Activated CD8-positive, alpha-beta memory T cell treated with anti-CD3 and anti-CD28 coated beads, Interleukin-2, amount 50 U/mL, for 24 hours (primary cell): ENCODE results near the gene STX16.

Source experiments
- DNase-seq: peaks from one replicate; pipeline ENCODE4 v3.0.0-alpha.2; 2020; ENCODE audit errors: extremely low read depth

Gene STX16

DNA sequence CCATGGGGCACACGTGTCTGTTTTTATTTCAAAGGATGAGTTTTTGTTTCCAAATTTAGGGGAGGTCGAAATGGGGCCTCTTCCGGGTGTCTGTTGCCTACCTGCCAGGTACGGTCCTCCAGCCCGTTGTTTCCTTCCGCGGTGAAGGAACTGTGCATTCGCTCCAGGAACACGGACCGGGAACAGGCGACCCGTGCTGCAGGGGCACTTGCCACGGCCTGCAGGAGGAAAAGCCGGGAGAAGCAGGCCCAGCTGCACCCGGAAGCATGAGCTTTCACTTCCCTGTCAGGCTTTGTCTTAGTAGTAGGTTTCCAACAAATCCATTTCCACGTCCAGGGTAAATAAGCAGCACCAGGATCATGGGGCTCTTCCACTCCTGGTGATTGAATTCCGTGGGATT, 24.6 kb downstream of the STX16 start:
- DNase-seq = no peak

DNA sequence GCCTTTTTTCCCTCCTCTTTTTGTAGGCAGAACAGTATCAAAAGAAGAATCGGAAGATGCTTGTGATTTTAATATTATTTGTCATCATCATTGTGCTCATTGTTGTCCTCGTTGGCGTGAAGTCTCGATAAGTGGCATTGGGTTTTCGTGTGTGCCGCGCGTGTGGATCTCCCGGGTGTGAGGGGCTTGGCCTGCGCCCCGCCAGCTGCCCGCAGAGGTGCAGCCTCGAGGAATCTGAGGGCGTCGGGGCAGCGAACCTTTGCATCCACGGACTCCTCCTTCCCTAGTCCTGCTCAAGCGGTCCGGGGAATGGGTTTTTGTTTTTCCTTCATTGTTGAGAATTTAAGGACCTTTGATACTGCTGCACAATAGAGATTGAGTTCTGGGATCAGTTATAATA, 25.1 kb downstream of the STX16 start:
- DNase-seq = no peak

DNA sequence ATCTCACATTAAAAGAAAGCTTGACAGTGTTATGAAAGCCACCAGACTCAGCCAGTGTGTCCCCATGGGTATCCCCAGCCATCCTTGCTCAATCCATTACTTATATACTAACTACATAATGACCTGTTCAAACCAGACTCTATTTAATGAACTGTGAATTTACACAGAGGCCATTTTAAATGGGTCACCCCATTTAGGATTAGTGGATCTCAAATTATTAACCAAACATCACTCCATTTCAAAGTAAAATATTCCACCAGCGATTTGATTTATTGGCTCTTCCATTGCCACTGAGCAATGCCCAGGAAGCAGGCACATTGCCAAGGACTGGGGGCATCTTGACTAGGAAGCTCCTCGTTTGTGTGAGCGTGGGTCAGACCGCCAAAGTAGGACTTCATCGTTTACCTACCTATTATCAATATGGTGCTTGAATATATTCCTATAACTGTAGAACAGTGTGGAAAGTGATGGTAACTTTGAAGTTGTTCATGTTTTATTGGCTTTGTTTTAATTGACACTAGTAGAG, 26.1 kb downstream of the STX16 start:
- no peak for DNase-seq

DNA sequence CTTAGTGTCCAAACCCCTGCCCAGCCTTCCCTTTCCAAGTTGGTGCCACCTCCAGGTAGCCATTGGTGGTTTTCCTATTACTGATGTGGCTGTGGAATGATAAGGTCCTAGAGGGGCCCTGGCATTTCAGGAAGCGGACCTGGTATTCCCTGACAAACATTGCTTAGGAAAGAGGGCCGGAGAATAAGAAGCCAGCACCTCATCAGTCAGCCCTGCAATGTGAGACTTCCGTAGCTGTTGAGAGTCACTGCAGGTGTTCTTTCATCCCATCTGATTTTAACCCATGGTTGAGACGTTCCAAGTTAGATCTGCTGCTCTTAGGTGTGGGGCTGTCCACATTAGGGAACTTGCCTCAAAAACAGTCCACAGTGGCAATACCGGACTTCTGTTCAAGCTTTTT, 26.7 kb downstream of the STX16 start:
- DNase-seq = no peak

DNA sequence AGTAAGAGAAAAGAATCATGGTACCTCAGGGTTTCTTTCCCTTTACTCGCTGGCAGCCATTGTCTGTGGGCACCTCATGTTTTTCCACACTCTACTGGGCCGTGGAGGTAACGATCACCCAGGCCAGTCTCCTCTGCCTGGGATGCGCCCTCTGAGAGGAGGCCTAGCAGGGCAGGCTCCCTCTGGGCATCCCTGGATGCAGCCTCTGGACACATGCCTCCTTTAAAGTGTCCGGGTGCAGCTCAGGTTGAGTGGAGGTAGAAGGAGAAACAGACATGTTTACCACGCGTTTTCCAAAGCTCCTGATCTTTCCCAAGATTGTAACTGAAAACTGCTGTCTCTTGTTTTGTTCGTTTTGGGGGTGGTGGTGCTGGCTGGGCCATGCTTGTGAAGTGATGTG, 27.7 kb downstream of the STX16 start:
- DNase-seq = no peak

DNA sequence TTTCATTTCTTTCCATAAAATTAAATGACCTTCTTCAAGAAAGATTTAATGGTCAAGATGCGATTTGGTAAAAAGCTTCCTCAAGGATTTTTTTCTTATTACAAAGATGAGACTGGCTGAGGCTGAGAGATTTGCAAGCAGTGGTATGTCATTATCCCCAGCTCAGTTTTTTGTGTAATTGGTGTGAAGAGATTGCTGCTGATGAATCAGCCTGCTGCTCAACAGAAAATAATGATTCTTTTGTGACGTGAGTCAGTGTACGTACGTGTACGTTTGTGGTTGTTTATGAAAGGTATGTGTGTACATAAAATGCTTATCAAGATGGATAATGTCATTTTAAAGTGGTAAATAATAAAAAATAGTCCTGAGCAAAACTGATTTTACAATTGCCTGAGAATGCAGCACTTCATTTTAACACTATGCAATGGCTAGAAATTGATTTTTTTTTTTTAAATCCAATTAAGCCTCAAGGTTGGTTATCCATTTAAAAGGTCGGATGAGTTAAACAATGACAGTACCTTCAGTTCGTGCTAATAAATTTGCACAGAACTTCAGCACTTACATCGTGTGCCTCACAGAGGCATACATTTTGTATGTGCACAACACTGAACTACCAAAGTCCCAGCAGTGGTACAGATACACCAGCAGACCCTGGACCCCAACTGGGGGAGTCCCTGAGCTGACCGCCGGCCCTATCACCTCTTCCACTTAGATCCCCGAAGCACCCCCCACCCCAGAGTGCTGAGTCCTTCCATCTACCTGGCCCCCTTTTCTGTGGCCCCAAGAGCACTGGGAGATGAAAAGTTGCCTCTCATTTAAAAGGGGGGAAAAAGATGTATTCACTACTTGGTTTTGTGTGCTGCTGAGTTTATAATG, 31.8 kb downstream of the STX16 start:
- DNase-seq = no peak

DNA sequence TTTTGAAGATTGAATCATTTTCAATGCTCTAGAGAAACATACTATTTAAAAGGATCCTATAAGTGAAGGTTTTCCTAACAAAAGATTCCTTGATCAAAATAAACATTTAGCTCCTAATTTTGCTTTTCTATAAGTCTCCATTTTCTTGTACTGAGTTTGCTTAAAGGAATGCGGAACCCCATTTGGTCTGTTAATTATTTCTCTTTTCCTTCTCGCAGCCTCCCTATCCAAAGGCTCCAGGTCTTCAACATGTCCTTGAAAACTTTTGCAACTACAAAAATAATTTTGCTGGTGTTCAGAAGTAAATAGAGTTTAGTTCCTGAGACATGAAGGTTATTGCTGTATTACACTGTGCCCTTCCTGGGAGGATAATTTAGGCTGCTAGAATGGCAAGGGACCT, 33.2 kb downstream of the STX16 start:
- no peak for DNase-seq

DNA sequence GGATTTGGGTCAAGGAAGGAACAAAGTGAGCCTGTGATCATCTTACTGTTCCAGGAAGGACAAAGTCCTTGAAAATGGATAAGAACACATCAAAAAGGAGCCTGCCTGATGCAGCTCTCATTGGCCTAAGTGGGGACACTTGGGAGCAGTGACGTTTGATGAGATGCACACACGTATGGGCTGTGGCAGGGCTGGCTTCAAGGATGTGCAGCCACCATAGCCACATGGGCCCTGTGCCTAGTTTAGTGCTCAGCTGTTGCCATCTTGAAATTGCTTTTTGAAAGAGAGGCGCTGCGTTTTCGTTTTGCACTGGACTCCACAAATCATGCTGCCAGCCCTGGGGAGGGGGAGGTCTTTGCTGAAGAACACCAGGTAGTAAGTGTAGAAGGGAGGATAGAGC, 34.9 kb downstream of the STX16 start:
- no peak for DNase-seq

DNA sequence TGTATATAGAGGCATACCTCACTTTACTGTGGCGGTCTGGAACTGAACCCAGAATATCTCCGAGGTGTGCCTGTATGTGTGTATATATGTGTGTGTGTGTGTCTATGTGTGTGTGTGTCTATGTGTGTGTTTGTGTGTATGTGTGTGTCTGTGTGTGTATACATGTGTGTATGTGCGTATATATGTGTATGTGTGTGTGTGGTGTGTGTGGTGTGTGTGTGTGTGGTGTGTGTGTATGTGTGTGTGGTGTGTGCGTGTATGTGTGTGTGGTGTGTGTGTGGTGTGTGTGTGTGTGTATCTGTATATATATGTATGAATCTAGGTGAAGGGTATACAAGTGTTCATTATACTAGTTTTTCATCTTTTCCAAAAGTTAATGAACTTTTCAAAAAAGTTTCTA, 37.3 kb downstream of the STX16 start:
- DNase-seq = no peak

DNA sequence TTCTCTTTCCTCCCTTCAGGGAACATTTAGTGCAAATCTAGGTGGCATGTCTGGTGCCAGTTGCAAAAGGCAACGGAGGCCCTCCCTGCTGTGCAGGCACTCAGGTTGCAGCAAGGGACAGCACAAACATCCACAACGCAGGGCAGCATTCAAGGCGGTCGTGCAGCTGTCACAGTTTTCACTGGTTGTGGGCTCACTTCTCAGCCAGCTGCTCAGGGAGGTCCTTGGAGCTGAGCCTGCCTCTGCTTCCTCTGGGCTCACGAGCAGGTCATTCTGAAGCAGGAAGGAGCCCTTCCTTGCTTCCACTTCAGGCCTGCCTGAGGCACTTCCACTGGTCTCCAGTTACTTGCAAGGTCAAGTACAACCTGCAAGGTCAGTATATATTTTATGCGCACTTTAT, 37.8 kb downstream of the STX16 start:
- no peak for DNase-seq

DNA sequence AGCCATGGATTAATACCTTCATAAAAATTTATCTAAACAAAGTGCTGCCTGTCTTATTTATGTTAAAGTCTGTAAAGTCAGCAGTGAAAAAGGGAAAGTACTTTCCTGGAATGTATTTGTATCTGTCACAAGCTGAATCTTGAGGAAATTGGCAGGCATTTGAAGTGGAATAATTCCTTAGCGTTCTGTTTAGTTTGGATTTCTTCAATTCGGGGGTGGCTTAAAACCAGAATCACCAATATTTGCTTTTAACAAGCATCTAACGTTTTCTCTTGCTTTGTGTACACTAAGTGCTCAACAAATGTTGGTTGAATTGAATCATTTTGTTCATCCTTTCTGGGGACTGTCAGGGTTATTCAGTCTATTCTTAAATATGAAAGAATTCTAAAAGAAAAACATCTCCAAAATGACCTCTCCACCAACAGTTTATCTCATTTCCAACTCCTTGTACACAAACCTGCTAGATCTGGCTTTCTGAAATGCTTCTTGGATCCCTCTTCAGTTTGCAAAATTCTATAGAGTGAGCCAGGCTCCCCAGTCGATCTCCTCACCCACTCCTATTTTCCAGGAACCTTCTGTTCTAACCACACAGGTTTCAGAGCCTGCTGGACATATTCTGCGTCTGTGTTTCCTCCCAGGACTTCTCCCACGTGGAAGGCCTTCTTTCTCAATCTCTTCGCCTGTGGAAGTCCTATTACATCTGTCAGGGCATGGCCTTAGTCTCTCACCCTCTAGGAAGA, 39.5 kb downstream of the STX16 start:
- DNase-seq = no peak

DNA sequence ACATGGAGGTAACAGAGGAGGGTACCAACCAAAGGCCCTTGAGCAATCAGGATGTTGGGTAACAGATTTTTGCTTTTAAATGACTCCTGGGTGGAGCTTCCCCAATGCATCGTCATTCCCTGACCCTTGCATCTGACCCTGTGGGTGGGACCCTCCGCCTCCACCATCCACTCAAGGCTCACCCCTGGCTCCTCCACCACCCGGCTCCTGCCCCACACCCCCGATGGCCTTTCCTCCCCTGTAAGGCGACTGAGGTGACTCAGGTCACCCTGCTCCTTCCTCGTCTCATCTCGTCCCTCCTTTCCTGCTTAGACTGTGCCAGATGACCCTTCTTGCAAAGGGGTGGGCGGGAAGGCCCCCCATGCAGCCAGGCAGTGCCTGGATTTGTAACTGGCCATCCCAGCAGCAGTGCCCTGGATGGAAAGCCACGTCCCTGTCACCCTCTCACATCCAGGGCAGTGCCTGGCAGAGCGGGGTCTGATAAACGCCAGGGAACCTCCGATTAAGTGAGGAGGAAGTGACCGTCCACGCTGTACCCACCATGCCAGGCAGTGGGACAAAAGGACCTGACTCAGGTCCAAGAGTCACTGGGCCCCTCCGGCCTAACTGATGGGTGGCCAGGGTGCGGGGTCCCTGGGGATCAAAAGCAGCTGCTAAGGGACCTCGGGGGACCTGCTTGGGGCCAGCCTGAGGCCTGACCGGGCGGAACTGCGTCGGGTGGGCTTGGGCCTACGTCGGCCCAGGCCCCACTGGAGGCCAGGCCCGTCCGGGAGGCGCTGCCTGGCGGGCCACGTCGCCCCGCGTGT, 40.9 kb downstream of the STX16 start:
- no peak for DNase-seq

DNA sequence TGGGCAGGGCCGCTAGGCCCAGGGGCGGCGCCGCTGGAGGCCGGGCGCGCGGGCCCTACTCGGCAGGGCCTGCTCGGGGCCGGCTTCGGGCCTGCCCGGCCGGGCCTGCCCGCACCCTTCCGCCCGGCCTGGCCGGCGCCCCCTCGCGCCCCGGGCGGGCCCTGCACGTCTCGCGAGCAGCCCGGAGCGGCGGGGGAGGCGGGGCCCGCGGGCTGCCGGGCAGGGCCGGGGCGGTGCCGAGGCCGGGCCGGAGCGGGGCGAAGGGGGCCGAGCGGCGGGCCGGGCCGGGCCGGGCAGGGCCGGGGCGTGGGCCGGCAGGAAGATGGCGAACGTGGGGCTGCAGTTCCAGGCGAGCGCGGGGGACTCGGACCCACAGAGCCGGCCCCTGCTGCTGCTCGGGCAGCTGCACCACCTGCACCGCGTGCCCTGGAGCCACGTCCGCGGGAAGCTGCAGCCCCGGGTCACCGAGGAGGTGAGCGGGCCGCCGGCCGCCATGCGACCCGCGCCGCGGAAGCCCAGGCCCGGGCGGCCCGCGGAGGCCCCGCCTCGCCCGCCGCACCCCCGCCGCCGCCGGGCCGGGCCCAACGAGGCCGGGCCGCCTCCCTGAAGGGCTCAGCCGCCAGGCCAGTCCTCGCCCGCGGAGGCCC, 41.6 kb downstream of the STX16 start, which contains the start of gene NPEPL1:
TSS of gene NPEPL1 (plus strand) at position 222 of the 647 bp plus-strand sequence. CDS start at position 323, 101 bp downstream.
- no peak for DNase-seq

DNA sequence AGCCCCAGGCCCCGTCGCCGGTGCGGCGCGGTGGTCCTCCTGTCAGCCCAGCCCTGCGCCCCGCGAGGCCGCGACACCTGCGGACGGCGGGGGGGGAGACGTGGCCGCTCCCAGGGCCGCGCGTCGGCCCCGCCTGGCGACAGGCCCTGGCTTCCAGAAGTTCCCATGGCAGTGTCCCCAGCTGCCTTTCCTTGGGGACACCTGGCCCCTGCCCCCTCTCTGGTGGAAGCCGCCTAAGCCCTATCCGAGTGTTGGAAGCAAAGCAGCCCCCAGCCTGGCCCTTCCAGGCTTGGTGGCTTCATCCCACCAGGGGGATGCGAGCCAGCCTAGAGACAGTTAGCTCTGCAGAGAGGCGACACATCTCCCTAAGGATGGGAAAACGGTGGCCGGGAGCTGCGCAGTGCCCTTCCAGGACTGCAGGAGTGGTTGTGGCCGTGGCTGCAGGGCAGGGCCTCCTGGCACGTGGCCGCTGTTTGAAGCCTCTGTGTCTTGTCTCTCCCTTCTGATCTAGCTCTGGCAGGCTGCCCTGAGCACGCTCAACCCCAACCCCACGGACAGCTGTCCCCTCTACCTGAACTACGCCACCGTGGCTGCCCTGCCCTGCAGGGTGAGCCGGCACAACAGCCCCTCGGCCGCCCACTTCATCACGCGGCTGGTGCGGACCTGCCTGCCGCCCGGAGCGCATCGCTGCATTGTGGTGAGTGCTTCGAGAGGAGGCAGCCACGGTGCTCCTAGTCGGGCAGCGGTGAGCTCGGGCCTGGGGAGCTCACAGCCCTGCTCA, 42.3 kb downstream of the STX16 start:
- no peak for DNase-seq

DNA sequence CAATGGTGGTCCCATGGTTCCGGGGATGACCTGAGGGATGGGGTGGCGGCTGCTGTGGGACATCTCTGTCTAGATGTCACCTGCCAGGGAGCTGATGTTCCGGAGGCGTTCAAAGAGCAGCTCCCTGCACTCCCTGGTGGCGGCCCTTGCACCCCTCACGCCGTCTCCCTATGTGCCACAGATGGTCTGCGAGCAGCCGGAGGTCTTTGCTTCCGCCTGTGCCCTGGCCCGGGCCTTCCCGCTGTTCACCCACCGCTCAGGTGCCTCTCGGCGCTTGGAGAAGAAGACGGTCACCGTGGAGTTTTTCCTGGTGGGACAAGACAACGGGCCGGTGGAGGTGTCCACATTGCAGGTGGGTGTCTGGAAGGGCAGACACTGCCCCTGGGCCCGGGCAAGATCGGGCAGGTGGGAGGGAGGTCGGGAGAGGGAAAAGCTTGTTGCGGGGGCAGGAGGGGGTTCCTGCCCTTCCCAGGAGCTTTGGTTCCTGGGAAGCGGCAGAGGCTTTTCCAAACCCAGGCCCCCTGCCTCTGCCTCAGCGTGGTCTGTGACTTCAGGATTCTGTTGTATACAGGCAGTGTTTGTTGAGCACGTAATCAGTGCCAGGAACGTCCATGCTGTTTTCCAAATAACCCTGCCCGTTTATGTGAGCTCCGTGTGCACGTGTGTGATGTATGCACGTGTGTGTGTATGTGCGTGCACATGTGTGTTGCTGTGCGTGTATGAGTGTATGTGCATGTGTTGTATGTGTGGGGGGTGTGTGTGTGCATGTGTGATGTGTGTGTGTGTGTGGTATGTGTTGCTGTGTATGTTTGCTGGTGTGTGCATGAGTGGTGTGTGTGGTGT, 43.4 kb downstream of the STX16 start:
- DNase-seq = no peak

DNA sequence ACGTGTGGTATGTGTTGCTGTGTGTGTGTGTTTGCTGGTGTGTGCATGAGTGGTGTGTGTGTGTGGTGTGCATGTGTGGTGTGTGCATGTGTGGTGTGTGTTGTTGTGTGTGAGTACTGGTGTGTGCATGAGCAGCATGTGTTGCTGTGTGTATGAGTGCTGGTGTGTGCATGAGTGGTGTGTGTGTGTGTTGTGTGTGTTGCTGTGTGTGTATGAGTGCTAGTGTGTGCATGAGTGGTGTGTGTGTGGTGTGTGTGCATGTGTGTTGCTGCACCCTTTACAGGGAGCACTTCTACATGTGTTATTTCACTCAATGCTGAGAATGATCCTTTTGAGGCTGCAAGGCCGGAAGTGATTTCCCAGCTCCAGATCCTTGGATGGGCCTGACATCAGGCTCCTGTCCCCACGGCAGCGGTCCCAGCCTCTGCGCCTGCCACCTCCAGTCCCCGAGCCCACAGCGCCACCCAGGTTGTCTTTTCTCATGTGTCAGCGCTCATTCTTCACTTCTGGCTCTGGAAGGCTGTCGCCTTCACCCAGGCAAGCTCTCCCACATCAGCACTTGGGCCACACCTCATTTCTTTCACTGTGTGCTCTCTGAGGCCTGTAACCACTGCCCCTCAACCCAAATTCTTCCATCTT, 44.1 kb downstream of the STX16 start:
- no peak for DNase-seq

DNA sequence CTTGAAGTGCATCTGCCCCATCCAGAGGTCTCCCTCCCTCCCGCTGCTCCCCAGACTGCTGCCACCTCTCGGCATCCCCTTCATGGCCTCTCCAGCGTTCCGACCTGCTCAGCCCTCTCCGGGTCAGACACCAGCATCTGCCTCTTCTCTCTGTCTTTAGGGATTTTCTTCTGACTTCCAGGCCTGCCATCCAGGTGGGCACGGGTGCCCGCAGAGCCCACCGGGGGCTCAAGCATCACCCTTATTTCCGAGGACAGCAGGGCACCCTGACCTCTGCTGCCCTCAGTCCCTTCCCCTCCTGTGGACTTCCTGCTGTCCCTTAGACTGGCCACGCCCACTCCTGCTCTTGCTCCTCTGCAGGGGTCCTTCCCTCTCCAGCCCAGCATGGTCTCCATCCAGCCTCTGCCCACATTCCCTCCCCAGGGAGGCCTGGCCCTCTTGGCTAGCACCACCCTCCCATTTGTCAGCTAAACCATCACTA, 44.9 kb downstream of the STX16 start:
- DNase-seq = no peak

DNA sequence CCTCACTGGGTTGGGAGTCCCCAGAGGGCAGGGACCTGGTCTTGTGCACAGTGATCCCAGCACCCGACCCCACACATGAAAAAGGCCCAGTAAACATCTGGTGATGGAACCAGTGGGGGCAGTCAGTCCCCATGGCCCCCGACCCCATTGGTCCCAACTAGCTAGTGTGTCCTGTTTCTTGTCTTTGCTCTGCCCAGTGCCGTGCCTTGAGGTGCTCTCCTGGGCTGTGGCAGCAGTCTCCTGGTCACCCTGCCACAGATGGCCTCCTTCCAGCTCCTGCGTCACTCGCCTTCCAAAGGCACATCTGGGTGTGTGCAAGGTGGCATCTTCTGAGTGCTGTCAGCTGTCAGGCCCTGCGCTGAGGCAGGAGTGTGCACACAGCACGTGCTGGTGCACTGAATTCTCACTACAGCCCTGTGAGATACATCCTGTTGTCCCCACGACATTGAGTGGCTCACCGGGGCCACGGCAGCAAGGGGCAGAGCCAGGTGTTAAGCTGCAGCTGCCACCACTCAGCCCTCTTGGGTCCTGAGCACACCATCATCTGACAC, 45.4 kb downstream of the STX16 start:
- DNase-seq = no peak
